GM23248 (cell line): ENCODE measurements around the gene PXK.

Source experiments
- EZH2 ChIP-seq: fragments of 200-600 bp; sonication (generic); IDR thresholded peaks from 2 replicates; pipeline ENCODE4 v1.6.1; 2018; ENCODE audit warnings: antibody characterized with exemption, mild to moderate bottlenecking; ENCODE audit not compliant: insufficient read depth, poor library complexity, severe bottlenecking
- EZH2phosphoT487 ChIP-seq: fragments of 200-600 bp; sonication (generic); IDR thresholded peaks from 2 replicates; pipeline ENCODE4 v1.6.1; 2018; ENCODE audit warnings: antibody characterized with exemption, moderate library complexity, mild to moderate bottlenecking, low read depth; ENCODE audit not compliant: insufficient read depth

DNA sequence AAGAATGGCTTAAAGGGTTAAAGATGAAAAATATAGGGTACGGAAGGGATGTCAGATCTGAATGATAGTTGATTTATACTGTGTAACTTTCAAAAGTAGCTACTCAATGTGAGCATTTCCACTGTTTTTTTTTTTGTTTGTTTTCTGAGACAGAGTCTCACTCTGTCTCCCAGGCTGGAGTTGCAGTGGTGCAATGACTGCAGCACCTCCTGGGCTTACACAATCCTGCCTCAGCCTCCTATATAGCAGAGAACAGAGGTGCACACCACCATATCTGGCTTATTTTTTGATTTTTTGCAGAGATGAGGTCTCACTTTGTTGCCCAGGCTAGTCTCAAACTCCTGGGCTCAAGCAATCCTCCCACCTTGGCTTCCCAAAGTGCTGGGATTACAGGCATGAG is 9.9 kb upstream of the PXK start:
- TF ChIP-seq EZH2 = no peak
- TF ChIP-seq EZH2phosphoT487 = no peak
